22Rv1 (cell line): ENCODE measurements around the gene WIPF2.

Experiments used
- H3K27ac ChIP-seq: fragments of 450-650 bp; 2 replicates; pipeline ENCODE4 v1.5.1; 2017
- ZFX ChIP-seq: fragments of 450-650 bp; IDR thresholded peaks from 2 replicates; pipeline ENCODE4 v1.6.1; 2017; ENCODE audit warnings: antibody characterized with exemption, borderline replicate concordance
- TF ChIP-seq, protein P1 (sequence below): fragments of 450-650 bp; IDR thresholded peaks from 2 replicates; pipeline ENCODE4 v1.5.1; 2017; ENCODE audit warnings: mild to moderate bottlenecking

The WIPF2 gene

GRCh38 chr17:40312131-40312731 is 93.1 kb downstream of the WIPF2 start:
- TF ChIP-seq, protein P1, sequence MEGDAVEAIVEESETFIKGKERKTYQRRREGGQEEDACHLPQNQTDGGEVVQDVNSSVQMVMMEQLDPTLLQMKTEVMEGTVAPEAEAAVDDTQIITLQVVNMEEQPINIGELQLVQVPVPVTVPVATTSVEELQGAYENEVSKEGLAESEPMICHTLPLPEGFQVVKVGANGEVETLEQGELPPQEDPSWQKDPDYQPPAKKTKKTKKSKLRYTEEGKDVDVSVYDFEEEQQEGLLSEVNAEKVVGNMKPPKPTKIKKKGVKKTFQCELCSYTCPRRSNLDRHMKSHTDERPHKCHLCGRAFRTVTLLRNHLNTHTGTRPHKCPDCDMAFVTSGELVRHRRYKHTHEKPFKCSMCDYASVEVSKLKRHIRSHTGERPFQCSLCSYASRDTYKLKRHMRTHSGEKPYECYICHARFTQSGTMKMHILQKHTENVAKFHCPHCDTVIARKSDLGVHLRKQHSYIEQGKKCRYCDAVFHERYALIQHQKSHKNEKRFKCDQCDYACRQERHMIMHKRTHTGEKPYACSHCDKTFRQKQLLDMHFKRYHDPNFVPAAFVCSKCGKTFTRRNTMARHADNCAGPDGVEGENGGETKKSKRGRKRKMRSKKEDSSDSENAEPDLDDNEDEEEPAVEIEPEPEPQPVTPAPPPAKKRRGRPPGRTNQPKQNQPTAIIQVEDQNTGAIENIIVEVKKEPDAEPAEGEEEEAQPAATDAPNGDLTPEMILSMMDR = no peak
- no peak for TF ChIP-seq ZFX
- no peak overlapping the region for H3K27ac ChIP-seq

GRCh38 chr17:40312893-40313667 is 94.0 kb downstream of the WIPF2 start:
- TF ChIP-seq ZFX = no peak
- TF ChIP-seq, protein P1 = no peak
- H3K27ac ChIP-seq = 0 out of 2 replicates have a peak overlapping the region, but pooled peaks have one; percentile 4

- H3K27ac ChIP-seq = peak overlapping the region; percentile 69; the same call in 1 of the 2 replicates
- TF ChIP-seq, protein P1 = no peak
- TF ChIP-seq ZFX = no peak
These were observed 94.8 kb downstream of the WIPF2 start for GRCh38 chr17:40313668-40314583.

DNA sequence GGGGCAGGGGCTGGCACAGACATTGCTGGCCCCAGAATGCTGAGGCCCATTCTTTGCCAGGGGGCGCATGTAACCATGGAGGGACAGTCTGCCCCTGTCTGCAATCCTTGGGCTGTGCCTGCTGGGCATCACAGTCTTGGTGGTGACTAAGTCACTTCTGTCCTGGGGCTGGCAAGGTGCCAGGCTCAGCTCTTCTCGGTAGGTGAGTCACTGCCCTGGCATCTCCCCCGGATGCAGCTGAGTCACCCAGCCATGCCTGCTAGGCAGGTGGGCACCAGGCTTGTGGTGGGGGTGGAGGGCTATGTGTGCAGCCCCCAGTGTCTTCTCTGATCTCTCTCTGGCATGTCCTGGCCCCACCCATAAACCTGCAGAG is 95.5 kb downstream of the WIPF2 start:
- TF ChIP-seq, protein P1 = no peak
- no peak for TF ChIP-seq ZFX
- peak overlapping the region; percentile 69; the same call in 1 of the 2 replicates for H3K27ac ChIP-seq

DNA sequence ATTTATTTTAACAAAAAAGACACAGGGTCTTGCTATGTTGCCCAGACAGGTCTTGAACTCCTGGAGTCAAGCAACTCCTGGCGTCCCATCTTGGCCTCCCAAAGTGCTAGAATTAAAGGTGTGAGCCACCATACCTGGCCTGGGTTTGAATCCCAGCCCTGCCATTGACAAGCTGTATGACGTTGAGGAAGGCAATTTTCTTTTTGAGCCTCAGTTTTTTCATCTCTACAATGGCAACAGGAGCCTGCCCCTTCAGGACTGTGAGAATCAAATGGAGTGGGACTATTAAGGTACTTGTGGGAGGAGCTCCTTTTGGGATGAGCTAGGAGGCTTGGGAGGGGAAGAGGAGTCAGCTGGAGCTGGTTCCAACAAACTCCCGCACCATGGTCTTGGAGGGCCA is 96.1 kb downstream of the WIPF2 start:
- no peak for TF ChIP-seq ZFX
- TF ChIP-seq, protein P1 = no peak
- peak overlapping the region; percentile 69 for H3K27ac ChIP-seq

GRCh38 chr17:40315678-40316570 is 96.8 kb downstream of the WIPF2 start:
- no peak for TF ChIP-seq ZFX
- TF ChIP-seq, protein P1 = no peak
- peak overlapping the region; percentile 69 for H3K27ac ChIP-seq
